ENCODE data around the gene PYGO2.
"Not testable (repeated sequence)": the region's sequence is repeated elsewhere in the genome, so short reads cannot be mapped to it uniquely, and the experiment has no call there.

The PYGO2 gene

GRCh38 chr1:154999571-155000410 lies 38.2 kb upstream of the PYGO2 start:
- Histone ChIP-seq H3K4me3 (peak overlapping the region; percentile 94), H3K27ac (peak overlapping the region; percentile 93 to 98)
- no peak for DNase-seq (ENCODE audit: low spot score)
- TF ChIP-seq, protein P1, sequence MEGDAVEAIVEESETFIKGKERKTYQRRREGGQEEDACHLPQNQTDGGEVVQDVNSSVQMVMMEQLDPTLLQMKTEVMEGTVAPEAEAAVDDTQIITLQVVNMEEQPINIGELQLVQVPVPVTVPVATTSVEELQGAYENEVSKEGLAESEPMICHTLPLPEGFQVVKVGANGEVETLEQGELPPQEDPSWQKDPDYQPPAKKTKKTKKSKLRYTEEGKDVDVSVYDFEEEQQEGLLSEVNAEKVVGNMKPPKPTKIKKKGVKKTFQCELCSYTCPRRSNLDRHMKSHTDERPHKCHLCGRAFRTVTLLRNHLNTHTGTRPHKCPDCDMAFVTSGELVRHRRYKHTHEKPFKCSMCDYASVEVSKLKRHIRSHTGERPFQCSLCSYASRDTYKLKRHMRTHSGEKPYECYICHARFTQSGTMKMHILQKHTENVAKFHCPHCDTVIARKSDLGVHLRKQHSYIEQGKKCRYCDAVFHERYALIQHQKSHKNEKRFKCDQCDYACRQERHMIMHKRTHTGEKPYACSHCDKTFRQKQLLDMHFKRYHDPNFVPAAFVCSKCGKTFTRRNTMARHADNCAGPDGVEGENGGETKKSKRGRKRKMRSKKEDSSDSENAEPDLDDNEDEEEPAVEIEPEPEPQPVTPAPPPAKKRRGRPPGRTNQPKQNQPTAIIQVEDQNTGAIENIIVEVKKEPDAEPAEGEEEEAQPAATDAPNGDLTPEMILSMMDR (IDR thresholded peaks at IDR 0.05), result no peak

GRCh38 chr1:154998818-154999570 lies 37.4 kb upstream of the PYGO2 start:
- TF ChIP-seq, protein P1 (IDR thresholded peaks at IDR 0.05), result peak; percentile 50
- peak overlapping the region; percentile 94 for H3K4me3 ChIP-seq
- H3K27ac ChIP-seq, result peak overlapping the region; percentile 93 to 98
- DNase-seq (ENCODE audit: low spot score), result peak; percentile 81

- no peak overlapping the region for H3K4me3 ChIP-seq
- DNase-seq (ENCODE audit: low spot score), result no peak
Observed at GRCh38 chr1:154998201-154998780, 36.7 kb upstream of the PYGO2 start.

GRCh38 chr1:154996966-154997701 lies 35.6 kb upstream of the PYGO2 start:
- Histone ChIP-seq H3K4me3 (no peak overlapping the region), H3K27ac (no peak overlapping the region)
- no peak for DNase-seq (ENCODE audit: low spot score)
- TF ChIP-seq, protein P1 (IDR thresholded peaks at IDR 0.05), result no peak

More at GRCh38 chr1:154998201-154998780, 36.7 kb upstream of the PYGO2 start:
- no peak overlapping the region for H3K27ac ChIP-seq
- TF ChIP-seq, protein P1 (IDR thresholded peaks at IDR 0.05), result no peak

- DNase-seq (ENCODE audit: low spot score), result peak; percentile 72
- H3K27ac ChIP-seq, H3K4me3 ChIP-seq: not testable (repeated sequence)
Observed at GRCh38 chr1:154995301-154995983, 33.9 kb upstream of the PYGO2 start.

DNA sequence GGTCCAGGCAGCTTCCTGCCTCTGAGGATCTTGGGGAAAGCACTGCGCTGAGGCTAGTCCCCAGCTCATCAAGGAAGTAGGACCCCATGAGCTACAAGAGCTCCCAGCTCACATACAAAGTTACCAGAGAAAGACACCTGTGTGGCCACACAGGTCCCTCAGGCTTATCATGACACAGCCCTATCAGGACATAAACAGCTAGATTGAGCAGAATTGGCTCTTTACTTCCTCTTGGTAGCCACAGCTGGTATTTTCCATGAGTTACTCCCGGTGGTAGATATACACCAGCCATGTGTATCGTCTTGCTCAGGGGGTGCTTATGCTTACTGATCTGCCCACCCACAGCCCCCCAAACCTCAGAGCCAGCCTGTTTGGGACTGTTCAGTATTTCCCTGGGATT lies 33.0 kb upstream of the PYGO2 start:
- Histone ChIP-seq H3K27ac (no peak overlapping the region), H3K4me3 (no peak overlapping the region)
- TF ChIP-seq, protein P1 (IDR thresholded peaks at IDR 0.05), result no peak
- DNase-seq (ENCODE audit: low spot score), result no peak

All from coronary artery (tissue), 2 donors.